Measurements from ENCODE around the gene TMEM225.
"Not testable (repeated sequence)": the region's sequence is repeated elsewhere in the genome, so short reads cannot be mapped to it uniquely, and the experiment has no call there.

DNA sequence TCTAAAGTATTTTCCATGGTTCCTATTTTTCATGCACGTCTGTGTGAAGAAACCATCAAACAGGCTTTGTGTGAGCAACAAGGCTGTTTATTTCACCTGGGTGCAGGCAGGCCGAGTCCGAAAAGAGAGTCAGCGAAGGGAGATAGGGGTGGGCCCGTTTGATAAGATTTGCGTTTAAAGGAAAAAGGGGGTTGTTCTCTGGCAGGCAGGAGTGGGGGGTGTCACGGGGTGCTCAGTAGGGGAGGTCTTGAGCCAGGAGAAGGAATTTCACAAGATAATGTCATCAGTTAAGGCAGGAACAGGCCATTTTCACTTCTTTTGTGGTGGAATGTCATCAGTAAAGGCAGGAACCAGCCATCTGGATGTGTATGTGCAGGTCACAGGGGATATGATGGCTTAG is 20.2 kb downstream of the TMEM225 start:
- TF ChIP-seq, protein P1, sequence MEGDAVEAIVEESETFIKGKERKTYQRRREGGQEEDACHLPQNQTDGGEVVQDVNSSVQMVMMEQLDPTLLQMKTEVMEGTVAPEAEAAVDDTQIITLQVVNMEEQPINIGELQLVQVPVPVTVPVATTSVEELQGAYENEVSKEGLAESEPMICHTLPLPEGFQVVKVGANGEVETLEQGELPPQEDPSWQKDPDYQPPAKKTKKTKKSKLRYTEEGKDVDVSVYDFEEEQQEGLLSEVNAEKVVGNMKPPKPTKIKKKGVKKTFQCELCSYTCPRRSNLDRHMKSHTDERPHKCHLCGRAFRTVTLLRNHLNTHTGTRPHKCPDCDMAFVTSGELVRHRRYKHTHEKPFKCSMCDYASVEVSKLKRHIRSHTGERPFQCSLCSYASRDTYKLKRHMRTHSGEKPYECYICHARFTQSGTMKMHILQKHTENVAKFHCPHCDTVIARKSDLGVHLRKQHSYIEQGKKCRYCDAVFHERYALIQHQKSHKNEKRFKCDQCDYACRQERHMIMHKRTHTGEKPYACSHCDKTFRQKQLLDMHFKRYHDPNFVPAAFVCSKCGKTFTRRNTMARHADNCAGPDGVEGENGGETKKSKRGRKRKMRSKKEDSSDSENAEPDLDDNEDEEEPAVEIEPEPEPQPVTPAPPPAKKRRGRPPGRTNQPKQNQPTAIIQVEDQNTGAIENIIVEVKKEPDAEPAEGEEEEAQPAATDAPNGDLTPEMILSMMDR (IDR thresholded peaks at IDR 0.05): not testable (repeated sequence)
- TF ChIP-seq POLR2A, EP300, POLR2AphosphoS5 (IDR thresholded peaks at IDR 0.05): not testable (repeated sequence)

All from upper lobe of left lung (tissue), 4 donors.